ENCODE data around the gene IFT122.

- TF ChIP-seq POLR2AphosphoS5 (IDR thresholded peaks at IDR 0.05) (no peak), CTCF (IDR thresholded peaks at IDR 0.05) (no peak)
Measured at GRCh38 chr3:129415378-129415777, 24.6 kb upstream of the IFT122 start.
